NCI-H82 (cell line): ENCODE results near the gene SLC7A1.
A peak's percentile ranks its signal among the peaks of the same experiment; 100 is the strongest.

Experiments used
- DNase-seq: peaks from one replicate; lab custom pipeline; 2025; lab: John Stamatoyannopoulos, UW

SLC7A1 gene

DNA sequence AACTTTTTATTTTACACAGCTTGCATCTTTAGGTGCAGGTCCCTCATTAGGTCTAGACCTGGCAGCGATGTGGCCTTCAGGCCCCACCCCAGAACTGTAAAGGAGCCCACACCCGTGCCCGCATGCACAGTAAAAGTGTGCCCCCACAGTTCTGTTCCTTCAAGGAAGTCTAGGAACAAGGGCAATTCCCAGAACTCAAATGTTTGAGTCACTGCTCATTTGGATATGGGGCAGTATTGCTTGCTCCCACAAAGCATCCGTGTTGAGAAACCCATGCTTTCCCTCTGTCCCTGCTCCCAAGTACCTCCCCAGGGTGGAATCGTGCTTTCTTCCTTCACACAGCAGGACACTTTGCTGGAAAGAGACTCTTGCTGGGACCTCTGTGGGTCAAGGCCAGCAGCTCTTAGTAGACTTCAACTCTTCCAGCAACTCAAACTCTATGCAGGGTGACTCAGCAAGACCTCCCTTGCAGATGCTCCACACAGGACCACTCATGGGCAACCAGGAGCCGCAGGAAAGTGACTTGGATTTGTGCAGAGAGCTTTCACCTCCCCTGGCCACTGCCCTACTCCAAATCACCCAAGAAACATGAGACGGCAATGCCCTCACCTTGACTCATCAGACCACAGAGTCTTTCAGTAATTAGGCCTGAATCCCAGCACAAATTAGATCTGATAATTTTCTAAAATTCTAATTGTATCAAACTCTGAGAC is 12.3 kb downstream of the SLC7A1 start:
- no peak for DNase-seq

DNA sequence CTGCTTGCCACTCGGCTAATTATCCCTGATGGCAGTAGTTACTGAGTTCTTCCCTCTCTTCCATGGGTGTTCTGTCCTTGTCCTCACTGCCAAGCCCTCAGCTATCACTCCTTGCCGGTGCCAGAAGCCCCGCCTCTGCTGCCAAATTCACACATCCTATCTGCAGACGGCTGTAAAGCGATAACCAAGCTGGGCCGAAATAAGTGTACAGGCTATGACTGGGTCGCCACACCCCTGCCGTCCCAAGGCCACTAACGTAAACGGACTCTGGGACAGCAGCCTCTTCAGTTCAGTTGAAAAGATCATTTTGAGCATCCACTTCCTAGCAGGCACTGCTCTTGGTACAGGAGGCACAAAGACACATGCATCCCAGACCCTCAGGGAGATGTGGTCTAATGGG is 13.3 kb downstream of the SLC7A1 start:
- DNase-seq, result no peak

DNA sequence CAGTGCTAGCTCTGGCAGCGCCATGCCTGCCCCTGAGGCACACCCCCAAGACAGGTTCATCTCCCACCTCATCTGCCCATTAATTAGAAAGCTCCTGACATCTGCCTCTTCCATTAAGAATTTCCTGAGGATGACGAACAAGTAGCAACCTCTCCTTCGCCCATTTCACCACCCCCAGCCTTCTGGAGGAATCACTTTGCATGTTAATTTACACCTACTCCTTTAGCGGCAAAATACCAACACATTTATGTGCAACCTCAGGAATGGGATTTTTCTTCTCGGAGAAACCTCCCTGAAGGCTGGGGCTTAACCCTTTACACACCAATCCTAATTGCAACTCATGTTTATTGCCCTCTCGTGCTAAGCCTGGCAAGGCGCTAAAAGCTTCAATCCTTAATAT is 13.8 kb downstream of the SLC7A1 start:
- no peak for DNase-seq

DNA sequence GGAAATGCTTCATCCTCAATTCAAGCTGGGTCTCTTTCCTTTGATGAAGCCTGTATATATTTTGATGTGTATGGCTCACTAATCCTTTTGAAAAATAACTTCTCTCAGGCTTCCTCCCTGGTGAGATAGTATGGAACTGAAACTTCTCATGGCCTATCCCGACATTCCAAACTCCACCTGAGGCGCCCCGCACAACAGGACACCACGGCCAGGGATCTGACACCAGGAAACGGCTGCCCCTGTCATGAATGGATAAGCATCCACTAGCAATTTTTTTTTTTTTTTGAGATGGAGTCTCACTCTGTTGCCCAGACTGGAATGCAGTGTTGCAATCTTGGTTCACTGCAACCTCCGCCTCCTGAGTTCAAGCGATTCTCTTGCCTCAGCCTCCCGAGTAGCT is 16.4 kb downstream of the SLC7A1 start:
- DNase-seq, result no peak

DNA sequence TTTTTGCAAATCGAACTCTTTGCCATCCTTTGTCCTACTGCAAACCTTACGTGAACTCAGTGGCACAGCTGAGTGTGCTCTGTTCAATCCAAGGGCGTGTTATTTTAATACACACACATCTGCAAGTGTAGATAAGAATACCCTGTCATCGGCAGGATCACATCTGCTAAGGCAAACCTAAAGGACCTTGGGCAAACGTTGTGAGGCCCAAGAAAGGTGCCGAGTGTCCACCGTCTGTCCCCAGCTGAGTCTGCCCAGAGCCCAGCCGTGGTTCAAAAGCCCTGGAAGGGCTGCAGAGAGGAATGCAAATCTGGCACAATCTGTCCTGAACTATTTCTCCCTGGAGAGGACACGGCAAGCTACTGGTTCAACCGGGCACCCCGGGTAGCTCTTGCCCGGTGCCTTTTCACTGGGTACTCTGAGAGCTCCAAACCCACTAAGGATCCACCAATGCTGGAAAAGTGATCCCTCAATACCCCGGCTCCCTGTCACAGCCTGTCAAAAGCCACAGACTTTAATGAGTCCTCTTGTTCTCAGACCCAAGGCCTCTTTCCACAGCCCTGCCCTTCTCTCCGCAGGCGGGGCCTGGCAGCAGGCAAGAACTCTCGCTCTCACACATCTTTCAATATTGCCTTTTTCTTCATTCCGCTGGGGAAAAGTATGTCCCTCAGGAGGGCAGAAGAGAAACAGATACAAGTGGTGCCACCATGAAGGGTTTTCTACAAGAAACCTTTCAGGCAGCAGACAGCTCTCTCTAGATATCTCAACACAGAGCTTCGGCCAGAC is 17.0 kb downstream of the SLC7A1 start:
- no peak for DNase-seq

DNA sequence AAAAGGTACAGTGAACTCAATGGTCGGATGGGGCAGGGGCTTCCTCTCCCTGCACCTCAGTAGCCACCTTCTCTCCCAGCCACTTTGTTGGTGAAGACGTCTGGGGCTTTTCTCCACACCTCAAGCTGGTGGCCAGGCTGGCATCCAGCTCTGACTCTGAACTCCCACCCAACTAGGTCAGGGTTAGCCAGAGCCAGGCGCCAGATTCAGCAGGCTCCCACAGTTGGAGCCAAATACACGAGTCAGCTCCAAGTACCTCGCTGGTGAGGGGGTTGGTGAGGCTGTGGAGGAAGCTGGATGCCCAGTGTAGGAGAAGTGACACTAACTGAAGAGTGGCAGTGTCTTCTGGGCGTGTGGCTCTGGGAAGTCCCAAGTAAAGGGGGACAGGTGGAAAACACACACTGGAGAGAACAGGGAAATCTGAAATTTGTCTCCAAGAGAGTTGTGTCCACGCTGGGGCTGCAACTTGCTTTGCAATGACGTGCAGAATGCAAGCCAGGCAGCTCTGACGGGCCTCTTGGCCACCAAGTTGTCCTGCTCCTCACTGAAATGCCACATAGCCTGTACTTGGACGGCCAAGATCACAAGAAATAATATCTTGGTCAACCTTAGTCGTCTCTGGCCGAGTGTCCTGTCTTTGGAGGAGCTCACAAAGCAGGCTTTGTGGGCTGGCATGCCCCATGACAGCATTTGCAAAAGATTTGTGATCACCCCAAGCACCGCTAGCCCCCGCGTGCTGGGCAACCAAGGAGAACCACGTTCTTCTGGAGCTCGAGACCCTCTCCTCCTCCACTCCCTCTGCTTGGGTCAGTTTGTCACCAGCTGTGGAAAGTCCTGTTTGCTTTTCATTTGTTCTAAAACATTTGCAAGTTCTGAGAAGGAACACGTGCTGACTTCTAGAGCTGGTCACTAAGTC is 18.1 kb downstream of the SLC7A1 start:
- no peak for DNase-seq

DNA sequence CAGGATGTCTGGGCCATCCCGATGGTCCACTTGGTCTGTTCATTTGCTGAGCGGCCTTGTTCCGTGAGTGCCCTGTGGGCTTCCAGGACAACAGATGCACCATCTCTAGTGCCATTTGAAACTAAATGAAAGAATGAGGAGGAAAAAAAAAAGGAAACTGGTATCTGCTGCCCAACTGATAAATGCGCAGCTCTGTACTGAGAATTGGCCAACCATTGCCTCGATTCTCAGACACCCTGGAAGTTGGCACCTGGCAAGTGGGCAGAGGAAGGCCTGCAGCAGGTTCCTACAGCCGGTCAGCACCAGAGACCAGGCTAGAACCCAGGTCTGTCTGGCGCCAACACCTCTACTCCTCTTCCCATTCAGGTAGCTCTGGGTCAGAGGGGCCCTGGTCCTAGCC is 18.9 kb downstream of the SLC7A1 start:
- no peak for DNase-seq

DNA sequence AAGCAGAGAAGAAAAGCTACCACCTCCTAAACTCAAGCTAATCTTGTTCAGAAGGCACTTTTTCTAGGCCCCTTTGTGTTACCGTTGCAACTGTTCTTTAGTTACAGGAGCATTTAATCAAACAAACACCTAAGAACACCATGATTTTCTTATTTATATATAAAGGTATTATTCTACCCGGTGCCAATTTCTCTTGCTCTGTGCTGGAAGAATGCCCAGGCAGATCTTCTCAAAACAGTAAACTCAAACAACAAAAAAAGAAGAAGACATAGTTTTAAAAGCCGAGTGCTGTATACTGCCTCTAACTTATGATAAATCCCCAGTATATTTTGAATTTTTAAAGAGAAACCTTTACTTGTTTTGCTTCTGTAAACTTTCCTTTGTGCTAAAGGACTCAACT is 20.4 kb downstream of the SLC7A1 start:
- no peak for DNase-seq

DNA sequence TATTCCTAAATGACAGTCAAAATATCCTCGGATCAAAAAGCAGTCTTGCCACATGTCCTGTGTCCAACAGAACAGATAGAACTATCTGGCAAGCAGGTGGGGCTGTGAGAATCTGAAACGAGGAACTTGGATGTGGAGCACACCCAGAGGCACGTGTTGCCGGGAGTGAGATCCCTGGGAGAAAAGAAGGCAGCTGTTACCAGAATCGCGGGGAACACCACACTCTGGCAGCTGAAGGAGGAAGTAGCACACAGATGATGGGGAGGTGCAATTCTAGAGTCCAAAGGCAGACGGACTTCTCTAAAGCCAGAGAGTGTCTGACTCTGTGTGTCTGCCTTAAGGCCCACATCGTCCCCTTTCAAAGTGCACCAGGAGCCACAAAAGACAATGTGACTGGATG is 22.3 kb downstream of the SLC7A1 start:
- no peak for DNase-seq

DNA sequence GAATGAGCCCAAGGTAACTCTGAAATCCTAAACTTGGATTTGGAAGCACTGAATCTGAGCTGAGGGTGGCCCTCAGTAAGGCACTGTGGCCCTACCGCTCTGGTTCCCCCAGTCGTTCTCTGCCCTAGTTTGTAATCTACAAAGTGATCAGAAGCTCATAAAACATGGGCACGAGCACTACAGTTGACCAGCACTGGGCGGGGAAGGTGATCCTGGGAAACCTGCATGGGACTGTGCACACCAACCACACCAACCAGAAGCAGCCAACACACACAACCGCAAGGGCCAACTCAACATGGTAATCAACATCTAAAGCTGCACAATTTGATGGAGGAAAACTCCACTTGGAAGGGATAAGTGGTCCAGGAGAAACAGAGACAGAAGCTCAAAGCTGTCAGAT is 22.9 kb downstream of the SLC7A1 start:
- DNase-seq, result no peak

DNA sequence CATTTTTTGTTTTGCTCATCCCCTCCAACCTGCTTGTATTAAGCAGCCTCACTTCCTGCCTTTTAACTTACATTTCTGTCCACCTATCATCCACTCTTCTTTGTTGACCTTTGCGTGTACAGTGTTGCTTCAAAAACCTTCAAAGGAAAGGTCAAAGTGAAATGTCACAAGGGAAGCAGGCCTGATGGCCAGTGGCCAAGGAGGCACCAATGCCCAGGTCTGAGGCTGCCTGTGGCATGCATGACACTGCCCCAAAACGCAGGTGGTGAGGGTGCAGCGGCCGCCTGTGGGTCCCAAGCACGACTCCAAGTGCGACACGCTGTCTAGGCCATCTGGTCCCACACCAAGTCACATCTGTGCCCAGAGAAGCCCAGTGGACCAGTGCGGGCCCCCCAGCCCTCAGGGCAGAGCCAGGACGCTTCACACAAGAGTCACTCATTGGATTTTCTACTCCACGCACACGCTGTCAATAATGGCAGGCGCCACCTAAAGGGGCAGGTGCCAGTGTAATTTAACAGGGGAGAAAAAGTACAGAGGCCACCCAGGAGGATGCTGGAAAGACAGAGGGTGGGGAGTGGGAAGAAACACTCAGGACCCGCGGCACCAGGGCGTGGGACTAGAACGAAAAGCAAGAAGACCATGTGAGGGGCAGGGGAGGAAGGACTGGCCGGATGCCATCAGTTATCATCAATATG is 23.5 kb downstream of the SLC7A1 start:
- no peak for DNase-seq

DNA sequence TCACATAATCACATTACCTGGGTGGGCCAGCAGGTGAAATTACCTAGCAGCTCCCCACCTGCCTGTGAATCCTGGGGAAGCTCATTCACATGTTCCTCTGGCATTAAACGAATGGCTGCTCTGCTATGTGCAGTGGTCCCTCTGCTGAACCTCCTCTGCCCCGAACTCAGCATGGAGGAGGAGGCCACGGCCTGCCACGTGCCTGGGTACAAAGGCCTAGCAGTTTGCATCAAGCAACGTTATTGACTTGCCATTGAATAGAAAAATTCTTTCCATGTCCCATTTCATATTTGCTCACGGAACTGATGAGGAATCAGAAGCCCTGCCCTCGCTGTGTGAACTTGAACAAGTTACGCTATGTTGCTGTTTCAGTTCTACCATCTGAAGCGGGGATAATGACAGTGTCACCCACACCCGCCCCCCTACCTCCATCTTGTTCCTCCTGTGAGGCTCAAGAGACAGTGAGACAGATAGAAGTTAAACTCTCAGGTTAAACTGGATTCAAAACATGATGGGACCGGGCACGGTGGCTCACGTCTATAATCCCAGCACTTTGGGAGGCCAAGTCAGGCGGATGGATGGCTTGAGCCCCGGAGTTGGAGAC is 25.3 kb downstream of the SLC7A1 start:
- no peak for DNase-seq

DNA sequence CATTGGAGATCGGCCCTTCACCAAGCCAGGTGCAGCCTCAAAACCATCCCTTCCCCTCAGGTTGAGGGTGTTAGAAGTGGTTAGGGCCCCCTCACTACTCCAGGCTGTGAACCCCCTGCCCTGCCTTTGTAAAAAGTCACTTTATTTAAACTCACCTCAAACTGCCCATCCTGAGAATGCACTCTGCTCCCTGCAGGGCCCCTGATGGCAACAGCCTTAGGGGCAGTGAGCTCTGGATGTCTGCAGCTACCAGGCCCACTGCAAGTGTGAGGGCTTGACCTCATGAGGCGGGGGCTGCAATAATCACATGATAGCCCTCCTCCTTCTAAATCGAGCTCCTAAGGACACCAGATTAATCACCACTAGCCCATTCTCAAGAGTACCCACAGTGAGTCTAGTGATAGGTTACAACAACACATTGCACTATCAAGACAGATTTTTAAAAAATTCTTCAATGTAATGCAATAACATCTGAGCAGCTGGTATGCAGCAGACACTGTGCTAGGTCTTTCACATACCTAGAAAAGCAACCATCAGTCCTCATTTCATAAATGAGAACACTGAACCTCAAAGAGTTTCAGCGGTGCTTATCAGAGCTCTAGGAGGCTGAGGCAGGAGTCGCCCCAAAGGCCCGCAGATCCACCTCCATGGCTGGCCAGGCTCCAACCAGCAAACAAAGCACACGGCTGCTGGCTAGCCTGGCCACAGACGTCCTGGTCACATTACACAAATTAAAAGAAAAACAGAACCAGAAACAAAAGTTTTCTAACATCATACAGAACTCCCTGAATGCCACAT is 26.0 kb downstream of the SLC7A1 start:
- no peak for DNase-seq

DNA sequence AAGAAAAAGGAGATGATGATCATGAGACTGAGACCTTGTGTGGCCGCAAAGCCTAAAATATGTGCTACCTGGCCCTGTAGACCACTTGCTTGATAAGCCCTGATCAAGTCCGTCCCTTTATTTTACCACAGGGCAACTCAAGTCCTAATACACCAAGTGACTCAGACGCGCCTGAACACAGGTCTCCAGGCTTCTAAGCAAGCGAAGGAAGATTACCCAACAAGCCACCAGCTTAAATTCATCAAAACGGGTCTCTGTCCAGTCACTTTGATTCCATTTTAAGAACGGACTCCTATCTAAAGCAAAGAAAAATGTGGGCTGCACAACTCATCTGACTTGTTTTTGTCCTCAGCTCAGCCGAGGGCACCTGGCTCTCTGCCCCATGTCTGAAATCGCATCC is 26.8 kb downstream of the SLC7A1 start:
- DNase-seq, result no peak

DNA sequence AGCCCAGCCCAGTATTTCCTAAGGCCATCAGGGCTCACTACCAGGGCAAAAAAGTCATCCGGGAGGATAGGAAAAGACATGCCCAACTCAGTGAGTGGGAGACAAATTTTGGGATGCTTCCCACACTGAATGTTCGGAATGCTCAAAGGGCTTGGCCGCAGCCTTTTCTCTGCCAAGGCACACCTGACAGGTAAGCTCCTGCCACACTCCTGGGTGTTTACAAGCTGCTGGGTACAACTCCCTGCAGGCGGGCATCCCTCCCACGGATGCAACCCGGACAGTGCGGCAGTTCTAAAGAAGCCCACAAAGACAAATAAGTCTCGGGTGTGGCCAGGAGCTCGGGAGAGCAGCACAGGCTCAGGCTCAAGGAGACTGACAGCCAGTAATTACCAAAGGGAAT is 28.1 kb downstream of the SLC7A1 start:
- no peak for DNase-seq

DNA sequence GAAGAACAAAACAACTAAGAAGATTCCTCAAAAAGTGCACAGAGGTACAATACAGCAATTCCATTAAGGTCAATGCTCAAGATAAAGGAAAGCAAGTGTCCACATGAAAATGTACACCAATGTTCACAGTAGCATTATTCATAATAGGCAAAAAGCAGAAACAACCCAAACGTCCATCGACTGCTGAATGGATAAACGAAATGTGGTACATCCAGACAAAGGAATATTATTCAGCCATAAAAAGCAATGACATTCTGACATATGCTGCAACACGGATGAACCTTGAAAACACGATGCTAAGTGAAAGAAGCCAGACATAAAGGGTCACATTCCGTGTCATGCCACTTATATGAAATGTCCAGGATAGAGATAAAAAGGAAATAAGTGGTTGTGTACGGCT is 29.3 kb downstream of the SLC7A1 start:
- DNase-seq, result no peak

DNA sequence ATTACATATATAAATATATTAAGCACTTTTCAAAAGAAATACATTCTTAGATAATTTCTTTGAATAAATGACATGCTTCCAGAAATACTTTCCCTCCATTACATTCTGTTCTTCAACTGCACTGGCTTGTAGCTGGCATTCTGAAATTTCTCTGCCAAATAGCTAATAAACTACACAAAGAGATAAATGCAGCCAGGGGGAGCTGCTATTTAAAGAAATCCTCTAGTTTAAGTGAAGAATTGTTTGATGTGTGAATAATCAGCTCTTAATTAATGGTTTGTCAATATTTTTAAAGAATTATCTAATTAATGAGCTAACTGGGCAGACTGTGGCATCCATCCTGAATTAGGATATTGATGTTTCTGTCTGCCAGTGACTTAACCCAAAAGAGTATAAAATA is 30.7 kb downstream of the SLC7A1 start:
- DNase-seq, result no peak

DNA sequence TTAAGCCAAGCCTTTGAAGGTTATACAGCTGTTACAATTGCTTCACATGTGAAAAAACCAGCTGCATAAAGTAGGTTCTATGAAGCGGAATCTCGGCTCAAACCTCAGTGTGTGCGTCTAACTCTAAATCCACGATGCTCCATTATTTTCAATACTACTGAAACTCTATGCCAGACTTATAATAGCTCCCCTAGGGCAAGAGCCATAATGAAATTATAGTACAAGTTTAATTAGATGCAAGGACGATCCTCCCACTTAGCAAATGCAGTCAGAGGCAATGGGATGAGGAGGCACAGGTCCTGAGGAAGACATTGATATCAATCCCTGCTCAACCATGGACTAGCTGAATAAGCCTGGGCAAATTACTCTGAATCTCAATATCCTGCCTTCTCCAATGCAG is 31.1 kb downstream of the SLC7A1 start:
- peak; percentile 91 for DNase-seq

DNA sequence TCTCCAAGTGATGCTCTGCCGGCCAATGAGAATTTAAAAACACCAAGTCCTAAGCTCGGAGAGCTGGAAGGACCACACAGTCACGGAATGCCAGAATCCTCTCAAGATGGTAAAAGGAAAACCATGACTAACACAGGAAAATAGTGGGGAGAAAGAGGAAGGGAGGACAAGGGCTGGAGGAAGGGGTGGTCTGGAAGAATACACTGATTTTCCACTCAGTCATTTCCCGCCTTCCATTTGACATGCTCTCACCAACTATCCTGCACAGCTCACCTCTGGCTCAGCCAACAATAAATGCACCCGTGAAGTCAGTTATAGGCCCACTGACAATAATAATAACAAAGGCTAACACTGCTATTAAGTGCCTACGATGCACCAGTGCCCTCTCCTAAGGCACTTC is 31.5 kb downstream of the SLC7A1 start:
- no peak for DNase-seq

DNA sequence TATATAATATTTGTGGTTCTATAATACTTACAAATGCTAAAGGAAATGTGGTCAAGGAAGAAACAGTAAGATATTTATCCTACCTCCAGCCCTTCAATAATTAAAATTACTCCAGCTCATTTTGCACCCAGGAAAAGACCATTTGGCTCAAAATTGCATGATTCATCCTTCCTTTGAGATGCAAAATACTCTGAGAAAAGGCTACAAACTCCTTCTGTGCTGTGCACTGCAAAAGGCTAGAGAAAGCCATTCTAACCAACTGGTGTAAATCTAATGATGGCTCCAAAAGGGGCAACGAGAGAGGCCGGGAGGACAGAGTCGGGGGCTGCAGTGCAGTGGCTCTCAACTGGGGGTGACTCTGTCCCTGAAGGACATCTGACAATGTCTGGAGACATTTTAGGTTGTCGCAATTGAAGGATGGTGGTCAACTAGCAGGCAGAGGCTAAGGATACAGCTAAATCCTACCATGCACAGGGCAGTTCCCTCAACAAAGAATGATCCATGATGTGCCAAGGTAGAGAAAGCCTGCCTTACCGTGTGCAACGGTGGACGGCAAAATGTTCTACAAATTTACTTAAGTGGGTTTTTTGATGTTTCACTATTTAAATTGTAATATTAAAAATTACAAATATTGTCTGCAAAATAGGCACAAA is 32.6 kb downstream of the SLC7A1 start:
- no peak for DNase-seq
